NCI-H1092 treated with DMSO at 0.1 percent for 48 hours (cell line): ENCODE data around the gene TNFRSF19.
A peak's percentile ranks its signal among the peaks of the same experiment; 100 is the strongest.

Experiments used
- DNase-seq: peaks from one replicate; lab custom pipeline; 2025; lab: John Stamatoyannopoulos, UW

The TNFRSF19 gene

GRCh38 chr13:23608138-23608537, 37.9 kb downstream of the TNFRSF19 start:
- no peak for DNase-seq

GRCh38 chr13:23608701-23609413, 38.6 kb downstream of the TNFRSF19 start:
- no peak for DNase-seq

- DNase-seq: no peak
Observed at GRCh38 chr13:23609414-23609760, 39.2 kb downstream of the TNFRSF19 start.

- peak; percentile 22 for DNase-seq
Observed at GRCh38 chr13:23609874-23610576, 39.8 kb downstream of the TNFRSF19 start.

- peak; percentile 34 for DNase-seq
Observed at GRCh38 chr13:23610966-23611491, 40.8 kb downstream of the TNFRSF19 start.

- DNase-seq: no peak
Observed at GRCh38 chr13:23612182-23612581, 42.0 kb downstream of the TNFRSF19 start.

GRCh38 chr13:23612731-23613130, 42.5 kb downstream of the TNFRSF19 start:
- DNase-seq: no peak

GRCh38 chr13:23613596-23613995, 43.4 kb downstream of the TNFRSF19 start:
- DNase-seq: no peak

GRCh38 chr13:23615395-23616081, 45.3 kb downstream of the TNFRSF19 start:
- no peak for DNase-seq

- no peak for DNase-seq
Observed at GRCh38 chr13:23616228-23616627, 46.0 kb downstream of the TNFRSF19 start.

- DNase-seq: no peak
Observed at GRCh38 chr13:23617551-23618024, 47.4 kb downstream of the TNFRSF19 start.

GRCh38 chr13:23618341-23618740, 48.1 kb downstream of the TNFRSF19 start:
- DNase-seq: no peak

- no peak for DNase-seq
Observed at GRCh38 chr13:23619068-23619855, 49.0 kb downstream of the TNFRSF19 start.

GRCh38 chr13:23620211-23620610, 50.0 kb downstream of the TNFRSF19 start:
- no peak for DNase-seq

GRCh38 chr13:23620613-23621315, 50.6 kb downstream of the TNFRSF19 start:
- DNase-seq: no peak

- DNase-seq: no peak
Observed at GRCh38 chr13:23621316-23621645, 51.1 kb downstream of the TNFRSF19 start.

GRCh38 chr13:23622985-23623384, 52.8 kb downstream of the TNFRSF19 start:
- no peak for DNase-seq

- no peak for DNase-seq
Observed at GRCh38 chr13:23623394-23623793, 53.2 kb downstream of the TNFRSF19 start.

- no peak for DNase-seq
Observed at GRCh38 chr13:23626700-23627099, 56.5 kb downstream of the TNFRSF19 start.

GRCh38 chr13:23627410-23627809, 57.2 kb downstream of the TNFRSF19 start:
- no peak for DNase-seq

- DNase-seq: no peak
Observed at GRCh38 chr13:23628250-23628649, 58.0 kb downstream of the TNFRSF19 start.
